Right renal cortex interstitium (tissue), 3 donors: Measurements from ENCODE around the gene ATP8B3. TPM values are rescaled to one million over a fixed set of nuclear protein-coding genes. Genes with fewer than 3 reads are reported as not detected.

Experiments used
- DNase-seq, 3 donors: peaks; one replicate each; pipeline ENCODE4 v3.0.0-alpha.2; 2013; ENCODE audit warnings: low read depth in 3 of 3, low spot score in 2 of 3
- polyA plus RNA-seq, 3 donors: library from polyadenylated mRNA; unstranded; fragments of 120-200 nt; gene quantifications; one replicate each; pipeline ENCODE4 v1.2.1, GENCODE V29; 2013; ENCODE audit not compliant: insufficient read length in 3 of 3

The ATP8B3 gene
- polyA plus RNA-seq, 3 donors, result 0.45 to 0.65 (median 0.62) TPM

DNA sequence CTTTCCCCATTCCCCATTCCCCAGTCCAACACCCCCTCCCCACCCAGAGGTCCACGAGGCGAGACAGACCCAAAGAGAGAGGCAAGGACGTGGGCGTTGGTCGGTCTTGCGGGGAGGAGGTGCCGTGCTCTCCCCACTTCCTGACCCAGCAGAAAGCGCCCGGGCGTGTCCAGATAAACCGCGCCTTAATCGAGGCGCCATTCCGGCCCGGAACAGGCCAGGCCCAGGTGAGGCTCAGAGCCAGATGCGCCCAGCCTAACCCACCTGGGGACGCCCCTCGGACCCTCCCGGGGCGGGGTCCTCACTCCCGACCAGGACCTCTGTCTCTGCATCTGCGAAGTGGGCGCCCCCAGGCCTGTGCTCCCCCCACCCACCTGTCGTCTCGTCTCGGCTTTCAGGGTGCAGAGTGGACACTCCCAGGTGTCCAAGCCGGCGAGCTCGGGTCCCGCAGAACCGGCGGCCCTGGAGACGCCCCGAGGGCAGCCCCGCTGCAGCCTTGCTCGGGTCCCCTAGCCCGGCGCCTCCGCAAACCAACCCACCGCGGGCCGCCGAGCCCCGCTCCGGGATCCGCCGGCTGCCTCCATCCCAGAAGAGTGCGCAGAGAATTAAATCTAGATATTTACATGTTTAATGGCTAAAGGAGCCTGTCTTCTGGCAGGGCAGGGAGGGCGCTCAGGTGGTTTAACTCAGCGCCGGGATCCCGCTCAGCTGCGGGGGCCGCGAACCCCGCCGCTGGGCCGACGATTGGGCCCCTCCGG, 63.8 kb downstream of the ATP8B3 start:
- DNase-seq, result no peak

DNA sequence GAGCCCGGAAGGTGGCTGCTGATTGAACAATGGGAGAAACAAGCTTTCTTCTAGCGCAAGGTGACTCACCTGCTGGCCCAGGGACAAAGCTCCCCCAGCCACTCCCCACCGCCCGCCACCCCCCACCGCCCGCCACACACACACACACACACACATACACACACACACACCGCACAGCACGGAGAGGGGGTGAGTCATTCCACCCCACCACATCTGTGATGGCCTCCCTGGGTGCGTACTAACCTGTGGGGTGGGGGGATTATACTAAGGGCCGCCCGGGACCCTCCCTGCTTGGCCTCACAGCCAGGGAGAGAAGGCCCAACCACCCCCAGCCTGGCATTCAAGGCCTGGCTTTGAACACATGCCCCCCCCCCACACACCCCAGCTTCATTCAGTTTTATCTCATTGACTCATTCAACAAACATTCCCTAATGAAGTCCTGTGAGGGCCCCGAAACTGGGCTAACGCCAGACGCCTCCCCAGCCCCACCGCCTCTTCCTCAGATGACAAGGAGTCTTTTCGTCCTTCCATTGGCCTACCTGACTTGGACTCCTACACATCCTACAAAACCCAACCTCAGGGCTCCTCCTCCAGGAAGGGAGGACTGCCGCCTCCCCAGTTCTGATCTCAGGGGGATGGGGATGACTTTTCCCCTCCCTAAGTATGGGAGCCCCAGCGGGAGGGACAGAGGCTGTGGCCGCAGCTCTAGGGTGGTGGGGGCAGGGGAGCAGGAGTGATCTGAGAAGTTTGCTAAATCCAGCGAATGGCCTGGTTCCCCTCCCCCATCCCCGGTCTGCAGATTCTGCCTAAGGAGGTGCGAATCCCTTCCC, 64.6 kb downstream of the ATP8B3 start:
- no peak for DNase-seq

DNA sequence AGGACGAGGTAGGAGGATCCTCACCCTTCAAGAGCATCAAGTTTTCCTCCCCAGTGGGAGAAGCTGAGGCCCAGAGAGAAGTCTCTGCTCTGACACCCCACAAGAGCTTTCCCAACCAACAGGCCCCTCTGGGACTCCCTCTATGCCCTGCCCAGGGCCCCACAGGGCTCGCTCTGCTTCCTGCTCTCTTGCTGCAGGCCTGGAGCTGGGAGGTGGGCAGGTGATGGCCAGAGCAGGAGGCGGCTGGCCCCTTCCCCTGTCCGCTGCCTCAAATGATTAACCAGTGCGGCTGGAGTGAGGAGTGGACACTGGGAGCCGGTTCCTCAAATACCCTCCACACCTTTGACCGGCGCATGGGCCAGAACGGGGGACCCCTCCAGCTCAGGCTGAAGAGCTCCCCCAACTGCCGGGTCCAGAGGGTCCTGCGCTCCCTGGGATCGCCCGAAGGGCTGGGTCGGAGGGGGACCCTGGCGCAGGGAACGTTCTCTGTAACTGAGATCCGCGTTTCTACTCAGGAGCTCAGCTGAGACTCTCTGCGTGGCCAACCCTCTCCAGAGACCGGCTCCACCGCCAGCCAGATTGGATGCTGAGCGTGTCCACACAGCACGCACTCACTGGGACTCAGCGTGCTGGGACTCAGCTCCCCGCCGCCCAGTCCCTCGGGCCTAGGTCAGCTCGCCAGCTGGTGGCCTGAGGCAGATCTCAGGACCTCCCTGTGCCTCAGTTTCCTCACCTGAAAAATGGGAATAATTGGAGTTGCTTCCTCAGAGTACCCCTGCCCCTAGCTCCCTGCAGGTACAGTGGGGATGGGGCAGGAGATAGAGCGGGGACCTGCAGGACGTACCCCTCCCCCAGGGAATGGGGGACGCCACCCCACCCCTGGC, 65.4 kb downstream of the ATP8B3 start:
- DNase-seq, result no peak

DNA sequence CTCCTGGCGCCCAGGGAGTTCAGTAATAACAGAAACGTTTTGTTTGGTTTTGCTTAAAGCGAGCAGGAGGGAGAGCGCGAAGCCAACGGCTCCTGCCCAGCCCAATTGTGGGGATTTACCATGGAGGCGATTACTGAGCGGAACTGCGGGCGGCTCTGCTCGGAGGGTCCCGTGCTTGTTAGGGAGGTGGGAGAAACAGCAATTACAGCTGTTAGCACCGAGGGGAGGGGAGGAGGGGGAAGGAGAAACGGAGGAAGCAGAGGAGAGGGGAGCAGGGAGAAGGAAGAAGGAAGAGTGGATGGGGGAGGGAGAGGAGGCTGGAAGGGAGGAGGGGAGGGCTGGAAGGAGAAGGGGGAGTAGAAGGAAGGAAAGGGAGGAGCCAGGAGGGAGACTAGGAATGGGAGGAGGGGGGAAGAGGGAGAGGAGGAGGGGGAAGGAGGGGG, 66.5 kb downstream of the ATP8B3 start:
- no peak for DNase-seq

DNA sequence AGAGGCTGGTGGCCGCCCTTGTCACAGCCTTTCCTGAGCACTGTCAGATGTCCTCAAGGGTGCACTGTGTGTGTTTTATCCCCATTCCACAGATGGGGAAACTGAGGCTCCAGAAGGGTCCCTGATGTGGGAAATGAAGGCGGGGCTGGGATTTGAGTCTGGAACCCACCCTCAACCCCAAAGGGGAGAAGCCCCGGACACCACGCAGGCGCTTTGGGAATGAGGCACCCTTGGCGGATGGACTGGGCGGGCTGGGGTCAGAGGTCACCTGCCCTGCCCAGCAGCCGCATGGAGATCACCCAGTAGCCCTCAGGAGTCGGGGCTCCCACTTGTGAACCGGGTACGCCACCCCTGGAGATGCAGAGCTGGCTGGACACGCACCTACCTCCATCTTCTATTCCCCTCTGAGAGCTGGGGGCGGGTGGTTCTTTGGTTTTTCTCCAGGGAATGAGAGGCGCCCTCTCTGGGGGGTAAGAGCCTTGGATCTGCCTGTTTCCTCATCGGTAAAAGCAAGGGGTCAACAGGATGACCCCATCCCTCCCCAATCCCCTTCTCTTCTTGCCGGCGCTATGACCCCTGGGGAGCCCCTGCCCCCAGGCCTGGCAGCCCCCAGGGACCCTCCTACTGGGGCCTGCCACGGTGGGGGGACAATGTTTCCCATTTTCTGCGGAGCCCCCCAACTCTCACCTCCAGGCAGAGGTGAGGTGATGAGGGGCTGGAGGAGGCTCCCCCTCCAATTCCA, 67.1 kb downstream of the ATP8B3 start:
- DNase-seq, result no peak

DNA sequence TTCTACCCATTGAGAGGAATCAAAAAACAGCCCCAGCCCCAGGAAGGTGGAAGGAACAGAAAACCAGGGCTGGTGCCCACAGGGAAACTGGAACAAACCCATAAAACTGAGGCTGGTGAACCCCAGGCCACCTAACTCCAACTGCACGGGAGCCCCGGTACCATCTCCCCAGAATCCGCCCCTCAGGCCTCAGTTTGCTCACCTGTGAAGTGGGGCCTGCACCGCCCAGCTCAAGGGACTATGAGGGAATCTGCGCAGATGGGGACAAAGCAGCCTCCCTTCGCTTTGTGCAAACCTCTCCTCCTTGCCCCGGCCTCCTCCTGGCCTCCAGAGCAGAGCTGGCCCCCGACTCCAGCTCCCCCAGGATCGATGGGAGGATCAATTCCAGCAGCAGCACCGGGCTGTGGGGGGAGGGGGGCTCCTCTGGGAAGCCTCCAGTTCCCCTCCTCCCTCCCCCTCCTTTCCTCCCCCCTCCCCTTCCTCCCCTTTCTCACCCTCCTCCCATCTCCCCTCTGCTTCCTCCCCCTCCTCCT, 67.9 kb downstream of the ATP8B3 start:
- no peak for DNase-seq

DNA sequence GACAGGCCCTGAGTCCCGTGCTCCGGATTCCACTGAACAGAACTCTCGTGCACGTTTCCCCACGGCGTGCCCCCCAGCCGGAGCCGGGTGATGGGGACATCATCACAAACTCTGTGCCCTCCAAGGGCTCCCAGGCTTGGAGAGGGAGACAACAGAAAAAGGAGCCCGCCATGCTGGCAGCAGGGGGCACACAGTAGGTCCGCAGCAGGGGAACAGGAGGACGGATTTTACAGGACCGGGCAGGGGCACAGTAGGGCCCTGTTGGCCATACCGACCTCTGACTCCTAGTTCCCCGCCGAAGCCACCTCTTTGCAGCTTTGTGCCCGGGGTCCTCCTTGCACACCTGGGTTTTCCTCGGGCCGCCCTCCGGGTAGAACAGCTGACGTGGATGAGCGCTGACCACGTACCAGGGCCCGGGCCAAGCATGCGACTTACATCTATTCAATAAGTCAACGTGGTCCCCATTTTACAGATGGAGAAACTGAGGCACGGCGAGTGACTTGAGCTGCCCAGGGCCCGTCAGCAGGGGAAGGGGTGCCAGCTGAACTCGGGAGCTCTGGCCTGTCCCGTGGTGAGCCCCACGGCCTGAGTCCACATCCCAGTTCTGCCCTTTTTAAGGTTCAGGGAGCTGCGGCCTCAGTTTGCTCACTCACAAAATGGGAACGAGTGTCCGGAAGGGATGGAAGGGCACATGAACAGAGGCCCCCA, 68.9 kb downstream of the ATP8B3 start:
- DNase-seq, result no peak

DNA sequence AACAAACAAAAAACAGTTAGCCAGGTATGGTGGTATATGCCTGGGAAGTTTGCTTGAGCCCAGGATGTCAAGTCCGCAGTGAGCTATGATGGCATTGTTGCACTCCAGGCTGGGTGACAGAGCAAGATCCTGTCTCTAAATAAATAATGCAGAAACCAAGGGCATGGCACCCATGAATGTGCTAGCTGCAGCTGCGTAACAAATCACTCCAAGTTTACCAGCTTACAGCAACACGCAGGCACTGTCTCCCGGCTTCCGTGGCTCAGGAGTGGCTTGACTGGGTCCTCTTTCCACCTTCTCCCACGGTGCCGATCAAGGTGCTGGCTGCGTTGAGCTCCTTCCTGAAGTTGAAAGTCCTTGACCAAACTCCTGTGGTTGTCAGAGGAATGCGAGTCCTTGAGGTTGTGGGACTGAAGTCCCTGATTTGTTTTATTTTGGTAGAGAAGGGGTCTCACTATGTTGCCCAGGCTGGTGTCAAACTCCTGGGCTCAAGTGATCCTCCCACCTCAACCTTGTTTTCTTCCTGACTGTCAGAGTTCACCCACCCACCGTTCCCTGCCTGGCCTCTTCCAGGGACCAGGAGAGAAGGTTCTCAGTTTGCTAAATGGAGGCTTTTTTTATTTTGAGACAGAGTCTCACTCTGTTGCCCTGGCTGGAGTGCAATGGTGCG, 72.0 kb downstream of the ATP8B3 start:
- no peak for DNase-seq

DNA sequence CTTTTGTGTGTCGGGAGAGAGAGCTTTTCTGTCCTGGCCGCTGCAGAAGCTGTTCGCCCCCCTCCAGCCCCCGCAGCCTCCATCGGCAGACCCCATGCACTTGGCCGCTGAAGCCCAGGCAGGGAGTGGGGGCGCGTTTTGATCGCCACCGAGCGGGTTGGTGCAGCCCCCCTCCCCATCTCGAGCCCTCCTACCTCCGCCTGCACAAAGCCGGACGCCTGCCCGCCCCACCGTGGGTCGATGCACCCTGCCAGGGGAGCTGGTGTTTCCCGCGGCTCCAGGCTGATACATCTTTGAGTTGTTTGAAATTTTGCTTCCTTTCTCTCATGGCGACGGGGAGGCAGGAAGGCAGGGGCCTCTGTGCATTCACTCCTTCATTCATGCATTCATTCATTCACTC, 75.1 kb downstream of the ATP8B3 start:
- no peak for DNase-seq

DNA sequence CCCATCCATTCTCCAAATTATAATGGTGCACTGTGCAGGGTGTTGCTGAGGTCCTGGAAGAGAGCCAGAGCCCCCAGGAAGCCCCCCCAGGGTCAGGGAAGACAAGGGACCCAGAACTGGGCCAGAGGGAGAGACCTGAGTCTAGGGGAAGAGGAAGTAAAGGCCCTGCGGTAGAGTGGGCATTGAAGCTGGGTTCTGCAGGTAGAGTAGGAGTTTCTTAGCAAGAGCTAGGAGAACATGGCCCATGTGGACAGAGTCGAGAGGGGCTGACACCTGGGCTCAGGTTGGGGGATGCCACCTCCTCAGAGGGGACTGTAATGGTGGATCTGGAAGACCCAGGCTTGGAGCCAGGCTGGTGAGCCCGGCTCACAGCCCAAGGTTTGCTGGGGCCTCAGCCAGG, 75.8 kb downstream of the ATP8B3 start:
- no peak for DNase-seq

DNA sequence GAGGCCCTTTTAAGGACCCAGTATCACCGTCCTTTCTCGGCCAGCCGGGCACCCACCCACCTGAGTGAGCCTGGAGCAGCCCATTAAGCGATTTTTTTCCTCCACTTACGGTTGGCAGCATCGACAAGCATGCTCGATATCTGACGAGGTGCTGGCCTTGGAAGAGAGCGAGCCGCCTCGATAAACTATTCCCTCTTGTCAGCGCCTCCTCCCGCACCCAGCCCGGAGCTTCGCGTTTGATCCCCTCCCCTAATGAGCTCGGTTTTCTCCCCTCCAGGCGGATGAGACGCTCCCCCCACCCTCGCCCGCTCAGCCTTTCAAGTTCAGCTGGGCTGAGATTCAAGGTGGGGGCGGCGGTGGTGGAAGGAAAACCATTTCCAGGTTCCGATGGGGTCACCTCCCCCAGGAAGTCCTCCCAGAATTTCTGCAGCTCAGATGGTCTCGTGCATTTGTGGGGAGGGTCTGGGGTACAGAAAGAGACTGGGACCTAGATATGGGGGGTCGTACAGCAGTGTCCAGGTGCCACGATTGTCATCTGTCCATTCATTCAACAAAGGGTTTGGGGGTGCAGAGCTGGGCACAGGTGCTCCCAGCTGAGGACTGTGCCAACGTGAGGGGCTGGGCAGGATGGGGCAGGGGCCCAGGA, 77.6 kb downstream of the ATP8B3 start:
- no peak for DNase-seq

Other genes starting within 250 kb of the ATP8B3 start
- gene MEX3D, start 244.0 kb downstream of the ATP8B3 start, polyA plus RNA-seq, result 10 to 100 TPM; 16.7 to 20.2 (median 18.0) TPM
- gene MBD3, start 219.4 kb downstream of the ATP8B3 start, polyA plus RNA-seq, result 10 to 100 TPM; 38.1 to 45.5 (median 40.2) TPM
- 100 to 1,000 TPM in 1 of 3 donors, 10 to 100 TPM in 2; 81.1 to 117 (median 92.1) TPM for gene UQCR11, start 206.8 kb downstream of the ATP8B3 start, polyA plus RNA-seq
- 10 to 100 TPM; 81.6 to 91.5 (median 87.9) TPM for gene TCF3, start 159.7 kb downstream of the ATP8B3 start, polyA plus RNA-seq
- under 1 TPM in 1 of 3 donors, not detected in 2; 0.01 TPM for gene ONECUT3, start 58.8 kb downstream of the ATP8B3 start, polyA plus RNA-seq
- 10 to 100 TPM; 17.5 to 25.2 (median 23.4) TPM for gene REXO1, start 36.2 kb upstream of the ATP8B3 start, polyA plus RNA-seq
- gene KLF16, start 51.3 kb upstream of the ATP8B3 start, polyA plus RNA-seq, result 1 to 10 TPM; 5.5 to 6.0 (median 5.7) TPM
- gene ABHD17A, start 73.2 kb upstream of the ATP8B3 start, polyA plus RNA-seq, result 10 to 100 TPM; 33.3 to 37.7 (median 34.9) TPM
- gene ADAT3, start 93.1 kb upstream of the ATP8B3 start, polyA plus RNA-seq, result 1 to 10 TPM; 1.3 to 2.5 (median 1.5) TPM
- gene SCAMP4, start 93.1 kb upstream of the ATP8B3 start, polyA plus RNA-seq, result 10 to 100 TPM; 46.8 to 57.7 (median 48.1) TPM
- 10 to 100 TPM; 46.7 to 53.9 (median 51.6) TPM for gene CSNK1G2, start 128.9 kb upstream of the ATP8B3 start, polyA plus RNA-seq
- gene BTBD2, start 203.4 kb upstream of the ATP8B3 start, polyA plus RNA-seq, result 10 to 100 TPM; 74.2 to 95.2 (median 77.0) TPM
- 10 to 100 TPM; 48.3 to 59.6 (median 49.1) TPM for gene MKNK2, start 239.0 kb upstream of the ATP8B3 start, polyA plus RNA-seq